HG03025 (cell line): Measurements from ENCODE around the gene BMERB1.

ENCODE experiments used
- ATAC-seq: cut with Tn5 transposase; IDR thresholded peaks from one replicate; pipeline ENCODE4 v1.9.1; 2021; ENCODE audit warnings: mild to moderate bottlenecking, moderate library complexity; ENCODE audit not compliant: unreplicated experiment, low FRiP score

The BMERB1 gene

DNA sequence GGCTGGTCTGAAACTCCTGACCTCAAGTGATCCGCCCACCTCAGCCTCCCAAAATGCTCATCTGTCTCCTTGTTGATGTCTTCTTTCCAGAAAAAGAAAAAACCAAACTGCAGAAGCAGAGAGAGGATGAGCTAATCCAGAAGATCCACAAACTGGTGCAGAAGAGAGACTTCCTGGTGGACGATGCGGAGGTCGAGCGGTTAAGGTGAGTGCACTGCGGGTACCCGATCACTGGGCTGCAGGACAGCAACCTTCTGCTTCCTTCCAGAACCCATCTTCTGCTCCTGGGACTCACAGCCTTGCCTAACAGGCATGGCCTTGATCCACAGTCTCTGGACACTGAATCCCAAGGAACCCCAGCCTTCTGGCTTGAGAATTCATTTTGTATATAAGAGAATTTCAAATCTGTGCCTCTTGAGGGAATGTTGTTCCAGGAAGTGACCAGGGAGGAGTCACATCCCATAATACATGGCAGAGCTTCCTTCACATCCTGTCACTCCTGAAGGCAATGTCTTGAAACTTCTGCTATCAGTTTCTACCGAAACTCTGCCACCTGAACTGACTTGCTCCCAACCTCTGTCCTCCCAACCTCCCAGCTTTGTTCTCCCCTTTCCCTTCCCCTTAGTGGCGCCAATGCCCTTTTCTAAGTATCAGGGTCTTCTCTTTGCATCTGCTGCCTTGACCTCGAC, 146.9 kb downstream of the BMERB1 start:
- ATAC-seq = no peak

DNA sequence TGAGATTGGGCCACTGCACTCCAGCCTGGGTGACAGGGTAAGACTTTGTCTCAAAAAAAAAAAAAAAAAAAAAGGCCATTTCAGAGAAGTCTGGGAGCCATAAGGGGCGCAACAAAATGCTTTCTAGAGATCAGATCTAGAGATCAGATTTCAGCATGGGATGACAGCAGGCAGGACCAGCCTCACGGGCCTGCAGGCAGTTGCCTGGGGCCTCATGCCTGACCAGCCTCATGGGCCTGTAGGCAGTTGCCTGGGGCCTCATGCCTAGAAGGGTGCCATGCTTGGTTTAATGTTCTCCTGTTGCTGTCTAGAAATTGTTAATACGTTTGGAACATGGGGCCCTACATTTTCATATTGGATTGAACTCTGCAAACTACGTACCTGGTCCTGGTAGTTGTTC, 149.1 kb downstream of the BMERB1 start:
- ATAC-seq = no peak

DNA sequence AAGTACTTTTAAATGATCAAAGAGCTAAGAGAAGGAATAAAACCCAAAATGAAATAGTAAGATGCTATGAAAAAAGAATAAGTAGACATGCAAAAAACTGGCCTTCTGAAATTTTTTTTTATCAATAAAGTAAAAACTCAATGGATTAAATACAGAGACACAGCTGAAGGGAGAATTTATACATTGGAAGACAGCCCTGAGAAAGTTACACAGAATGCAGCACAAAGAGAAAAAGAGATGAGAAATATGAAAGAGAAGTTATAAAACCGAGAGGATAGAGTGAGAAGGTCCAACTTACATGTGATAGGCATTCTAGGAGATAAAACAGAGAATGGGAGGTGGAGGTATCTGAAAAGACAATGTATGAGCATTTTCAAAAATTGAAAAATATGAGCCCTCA, 151.6 kb downstream of the BMERB1 start:
- no peak for ATAC-seq

DNA sequence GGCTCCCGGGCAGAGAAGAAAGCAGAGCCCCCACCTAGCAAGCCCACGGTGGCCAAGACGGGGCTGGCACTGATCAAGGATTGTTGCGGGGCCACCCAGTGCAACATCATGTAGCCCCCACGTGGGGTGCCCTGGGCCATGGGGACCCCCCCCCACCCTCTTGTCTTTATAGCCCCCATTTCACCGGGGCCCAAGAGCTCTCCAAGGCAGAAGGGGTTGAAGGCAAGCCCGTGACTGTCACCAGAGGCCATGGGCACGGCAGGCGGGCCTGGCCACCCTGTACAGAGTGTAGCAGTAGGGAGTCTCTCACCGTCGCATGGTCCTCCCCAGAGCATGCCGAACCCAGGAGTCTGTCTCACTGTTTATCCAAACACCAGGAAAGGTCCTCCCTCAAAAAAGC, 152.3 kb downstream of the BMERB1 start:
- no peak for ATAC-seq

DNA sequence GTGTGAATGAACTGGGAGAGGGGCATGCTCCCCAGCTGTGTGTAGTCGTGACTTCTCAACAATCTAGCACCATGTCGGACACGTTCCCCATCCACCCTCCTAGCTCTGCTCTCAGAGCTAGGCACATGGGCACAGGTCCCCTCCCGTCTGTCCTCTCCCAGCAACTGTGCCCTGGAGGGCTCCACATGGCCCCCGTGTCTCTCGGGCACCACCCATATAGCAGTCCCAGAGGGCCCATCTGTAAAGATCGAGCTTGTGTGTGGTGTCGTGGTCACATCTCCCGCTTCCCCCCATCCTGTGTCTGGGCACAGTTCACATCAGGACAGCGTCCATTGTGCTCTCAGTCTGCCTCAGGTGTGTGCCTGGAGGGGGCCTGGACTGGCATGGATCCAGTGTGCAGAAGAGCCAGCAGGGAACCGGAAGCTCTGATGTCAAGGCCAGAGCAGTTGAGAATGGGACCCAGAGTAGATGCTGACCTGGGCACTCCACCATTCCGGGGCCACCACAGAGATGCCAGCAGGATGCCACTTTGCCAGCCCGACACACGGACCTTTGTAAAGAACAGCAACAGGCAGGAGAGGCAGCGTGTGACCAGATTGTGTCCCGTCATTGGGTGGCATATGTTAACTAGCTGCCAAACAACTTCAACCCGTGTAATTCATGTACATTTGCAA, 152.9 kb downstream of the BMERB1 start:
- no peak for ATAC-seq

DNA sequence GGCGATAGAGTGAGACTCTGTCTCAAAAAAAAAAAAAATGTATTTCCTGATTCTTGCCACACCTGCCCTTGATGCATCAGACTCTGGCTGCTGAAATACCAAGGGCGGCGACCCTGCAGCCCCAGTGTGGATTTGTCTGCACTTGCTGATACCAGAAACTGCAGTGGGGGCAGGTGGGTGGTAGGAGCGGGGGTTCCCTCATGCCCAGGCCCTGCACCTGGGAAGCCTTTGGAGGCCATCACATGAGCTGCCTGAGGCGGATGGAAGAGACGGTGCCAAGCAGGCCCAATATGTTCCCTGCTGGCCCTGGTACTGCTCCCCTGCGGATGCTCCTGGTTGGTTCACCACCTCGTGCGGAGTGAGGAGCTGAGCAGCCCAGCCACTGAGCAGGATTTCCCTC, 157.9 kb downstream of the BMERB1 start:
- no peak for ATAC-seq

DNA sequence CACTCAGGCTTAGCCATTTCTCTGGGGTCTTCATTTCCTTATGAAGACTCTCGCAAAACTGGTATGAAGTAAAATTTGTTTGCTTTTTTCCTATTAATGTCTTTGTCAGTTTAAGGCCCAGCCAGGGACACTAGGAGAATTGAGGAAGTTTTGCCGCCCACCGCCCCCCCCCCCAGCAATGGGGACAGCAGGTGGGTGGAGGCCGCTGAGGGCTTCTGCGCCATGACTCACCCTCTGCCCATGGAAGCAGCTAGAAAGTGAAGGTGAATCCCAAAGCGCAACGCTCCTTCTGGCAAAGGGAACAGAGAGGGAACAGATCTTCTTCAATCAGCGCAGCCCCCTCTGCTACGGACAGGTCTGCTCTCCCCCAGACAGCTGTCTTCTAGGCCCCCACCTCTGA, 158.8 kb downstream of the BMERB1 start:
- no peak for ATAC-seq

DNA sequence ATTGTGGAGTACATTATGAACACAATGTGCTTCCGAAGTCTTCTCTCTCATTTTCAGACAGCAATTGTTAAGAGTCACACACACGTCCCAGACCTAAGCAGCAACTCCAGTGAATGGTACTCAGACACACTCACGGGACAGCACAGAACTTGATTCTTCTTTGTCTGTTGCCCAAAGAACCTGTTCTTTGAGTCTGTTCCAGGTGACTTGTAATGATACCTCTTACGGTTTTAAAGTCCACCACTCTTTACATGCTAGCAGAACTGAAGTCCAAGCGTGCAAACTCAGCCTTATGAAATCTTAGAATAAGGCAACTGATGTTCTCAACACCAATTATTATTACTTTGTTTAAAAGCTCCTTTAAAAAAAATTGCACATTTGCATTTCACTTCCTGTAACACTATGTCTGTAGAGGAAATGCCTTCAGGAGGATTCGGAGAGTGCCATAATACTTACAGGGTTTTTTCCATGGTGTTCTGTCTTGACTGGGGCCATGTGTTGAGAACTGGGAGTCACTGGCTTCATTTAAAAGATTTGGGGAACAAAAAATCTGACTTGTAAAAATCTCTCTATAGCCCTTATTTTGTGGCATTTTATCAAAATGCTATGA, 160.4 kb downstream of the BMERB1 start:
- ATAC-seq = no peak

DNA sequence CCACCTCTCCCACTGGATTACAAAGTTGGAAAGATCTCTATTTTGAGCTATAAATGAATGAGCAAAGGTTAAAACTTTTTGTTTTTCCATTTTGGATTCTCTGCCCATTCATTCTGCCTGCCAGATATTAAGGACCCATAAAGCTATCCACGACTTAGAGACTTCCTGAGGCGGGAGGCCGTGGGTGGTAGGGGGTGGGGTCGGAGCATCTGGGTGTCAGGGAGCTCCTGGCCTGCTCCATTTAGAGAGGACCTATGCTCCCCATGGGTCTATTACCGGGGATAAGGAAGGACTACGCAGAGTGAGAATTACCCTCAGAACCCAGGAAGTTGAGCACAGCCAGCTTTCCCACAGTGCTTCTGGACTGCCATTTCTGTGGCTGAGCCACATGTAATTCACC, 162.7 kb downstream of the BMERB1 start:
- ATAC-seq = no peak

DNA sequence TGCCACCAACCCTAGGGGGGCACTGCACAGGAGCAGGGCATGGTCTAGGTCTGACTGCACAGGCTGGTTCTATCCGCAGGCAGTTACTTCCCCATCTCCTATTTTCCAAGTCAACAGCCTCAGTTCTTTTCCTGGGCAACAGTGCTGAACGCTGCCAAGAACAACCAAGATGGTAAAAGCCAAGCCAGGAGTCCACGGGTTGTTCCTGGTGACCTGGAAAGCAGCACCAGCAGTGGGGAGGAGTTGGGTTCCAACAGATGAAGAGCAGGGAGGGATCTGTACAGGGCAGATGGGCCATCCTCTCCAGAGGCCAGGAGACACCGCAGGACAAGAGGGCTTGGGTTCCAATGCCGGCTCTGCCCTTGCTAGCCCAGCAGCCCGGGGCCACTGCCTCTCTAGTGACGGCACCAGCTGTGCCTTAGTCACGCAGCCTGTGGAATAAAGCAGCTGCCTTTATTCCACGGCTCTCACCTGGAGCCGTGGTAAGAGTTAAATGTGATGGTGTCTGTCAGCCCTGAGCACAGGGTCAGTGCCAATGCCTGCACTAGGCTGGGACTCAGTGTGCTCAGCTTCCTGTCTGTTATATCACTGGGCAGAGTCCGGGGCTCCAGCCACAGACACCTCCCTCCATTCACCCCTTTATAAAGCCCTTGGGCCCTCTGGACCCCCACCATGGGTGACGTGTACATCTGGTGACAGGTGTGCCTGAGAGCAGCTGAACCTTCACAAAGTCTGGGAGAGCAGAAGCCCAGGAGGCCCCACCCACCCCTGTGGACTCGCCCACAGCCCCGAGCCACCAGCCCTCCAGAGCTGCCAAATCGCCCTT, 163.6 kb downstream of the BMERB1 start:
- no peak for ATAC-seq

- no peak for ATAC-seq
Observed at GRCh38 chr16:15598648-15599190, 164.3 kb downstream of the BMERB1 start.

DNA sequence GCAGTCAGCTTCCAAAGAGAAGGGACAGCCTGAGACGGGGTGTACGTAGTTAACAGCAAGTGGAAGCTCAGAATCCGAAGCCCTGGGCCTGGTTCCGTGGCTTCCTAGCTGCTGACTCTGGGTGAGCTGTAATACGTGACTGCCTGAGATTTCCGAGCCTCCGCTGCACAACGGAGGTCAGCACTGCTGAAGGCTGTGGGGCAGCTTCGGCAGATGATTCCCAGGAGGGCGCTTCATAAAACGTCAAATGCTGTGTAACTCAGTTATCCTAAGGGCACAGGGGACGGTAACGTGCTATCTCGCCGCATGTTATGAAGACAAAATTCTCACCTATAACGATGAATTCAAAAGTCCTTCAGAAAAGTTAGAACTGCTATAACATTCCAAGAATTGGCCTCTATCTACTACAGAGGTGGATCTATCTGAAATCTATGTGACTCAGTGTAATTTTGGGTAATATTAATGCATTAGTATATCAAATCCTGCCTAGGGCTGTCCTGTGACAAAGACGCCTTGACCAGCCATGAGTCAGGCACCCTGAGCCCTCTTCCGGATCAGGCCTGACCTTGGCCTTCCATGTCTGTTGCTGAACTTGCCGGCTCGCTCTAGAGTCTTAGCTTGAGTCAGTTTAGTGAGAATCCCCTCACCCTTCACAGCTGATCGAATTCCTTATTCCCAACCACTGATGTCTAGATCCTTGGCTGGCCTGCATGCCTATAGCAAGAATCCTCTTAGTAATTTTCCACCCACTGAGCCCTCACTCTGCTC, 165.1 kb downstream of the BMERB1 start:
- no peak for ATAC-seq

DNA sequence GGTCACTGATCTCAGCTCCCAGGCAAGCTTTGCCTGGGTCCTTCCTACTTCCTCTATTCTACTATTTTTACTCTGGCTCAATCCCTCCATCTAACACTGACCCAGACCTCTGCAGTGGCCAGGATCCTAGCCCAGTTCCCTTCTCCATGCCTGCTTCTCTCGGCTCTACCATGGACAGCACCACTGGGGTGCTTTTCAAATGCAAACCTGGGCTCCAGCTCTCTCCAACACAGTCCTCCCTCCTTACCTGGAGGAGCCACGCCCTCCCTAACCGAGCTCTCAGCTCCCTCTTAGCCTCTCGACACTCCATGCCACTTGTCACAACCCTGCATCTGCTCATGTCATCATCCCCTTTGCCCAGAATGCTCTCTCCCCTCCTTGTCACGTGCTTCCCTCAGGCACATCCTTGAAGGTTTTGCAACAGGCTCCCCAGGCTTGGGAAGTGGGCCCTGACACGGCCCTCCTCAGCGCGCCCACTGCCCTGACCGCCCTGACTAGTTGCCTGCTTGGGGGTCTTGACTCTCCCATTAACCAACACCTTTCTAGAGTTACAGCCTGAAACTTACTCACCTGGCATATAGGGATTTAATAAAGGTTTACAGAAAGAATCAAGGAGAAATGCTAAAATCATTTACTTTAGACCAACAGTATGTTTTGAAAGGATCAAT, 167.0 kb downstream of the BMERB1 start:
- ATAC-seq = no peak

DNA sequence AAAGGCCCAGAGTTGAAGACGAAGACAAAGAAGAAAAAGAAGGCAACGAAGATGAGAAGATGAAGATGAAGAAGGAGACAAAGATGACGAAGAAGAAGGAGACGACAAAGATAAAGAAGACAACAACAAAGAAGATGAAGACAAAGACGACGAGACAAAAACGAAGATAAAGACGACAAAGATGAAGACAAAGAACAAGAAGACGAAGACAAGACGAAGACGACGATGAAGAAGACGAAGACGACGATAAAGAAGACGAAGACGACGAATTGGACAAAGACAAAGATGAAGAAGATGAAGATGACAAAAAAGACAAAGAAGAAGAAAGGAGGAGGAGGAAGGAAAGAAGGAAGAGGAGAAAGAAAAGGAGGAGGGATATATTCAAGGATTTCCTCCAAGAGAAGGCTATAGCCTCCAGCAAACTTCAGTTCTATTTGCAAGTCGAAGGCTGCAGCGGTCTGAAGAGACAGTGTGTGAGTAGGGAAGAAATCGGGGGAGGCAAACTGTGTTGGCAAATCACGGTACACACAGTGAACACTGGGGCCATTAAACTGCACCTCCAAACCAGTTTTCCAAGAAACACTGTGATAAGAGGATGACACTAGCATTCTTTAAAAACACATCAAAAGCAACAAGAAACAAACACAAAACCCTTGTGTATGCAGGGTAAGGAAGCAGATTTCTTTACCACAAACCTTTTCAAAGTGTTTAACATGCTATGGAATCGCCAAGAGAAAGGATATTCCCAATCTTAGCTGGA, 168.1 kb downstream of the BMERB1 start:
- ATAC-seq = no peak

GRCh38 chr16:15604460-15605440, 170.4 kb downstream of the BMERB1 start:
- ATAC-seq = no peak

DNA sequence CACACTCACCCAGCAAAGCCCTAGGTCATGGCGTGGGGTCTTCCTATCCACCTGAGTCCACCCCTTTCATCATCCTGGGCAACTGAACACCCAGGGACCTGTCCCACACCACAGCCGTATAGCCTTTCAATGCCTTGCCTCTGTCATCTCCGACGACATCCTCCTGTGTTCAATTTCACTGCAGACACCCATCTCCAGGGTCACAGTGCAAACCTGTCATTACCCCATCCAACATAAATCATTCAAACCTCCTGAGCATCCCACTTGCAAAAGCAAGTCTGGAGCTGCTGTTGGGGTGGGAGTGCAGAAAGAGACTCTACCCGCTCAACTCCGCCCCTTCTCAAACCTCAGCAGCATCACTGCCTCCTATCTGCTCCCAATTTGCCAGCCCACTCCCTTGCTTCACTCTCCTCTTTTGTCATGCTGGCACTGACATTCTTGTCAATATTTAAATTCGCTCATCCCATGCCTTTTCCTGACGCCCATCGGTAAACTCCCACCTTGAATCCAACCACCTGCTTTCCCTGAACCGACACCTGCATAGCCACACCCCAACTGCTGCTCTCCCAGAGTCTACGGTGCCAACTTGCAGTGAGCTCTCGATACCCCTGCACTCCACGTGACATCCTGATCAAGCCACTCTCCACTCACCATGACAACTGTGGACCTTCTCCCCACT, 171.6 kb downstream of the BMERB1 start:
- ATAC-seq = no peak

GRCh38 chr16:15606518-15607220, 172.3 kb downstream of the BMERB1 start:
- no peak for ATAC-seq
